GM19035 (cell line): Measurements from ENCODE around the gene KISS1R.
A peak's percentile ranks its signal among the peaks of the same experiment; 100 is the strongest.
"Not testable (repeated sequence)": the region's sequence is repeated elsewhere in the genome, so short reads cannot be mapped to it uniquely, and the experiment has no call there.

Experiments
- ATAC-seq: cut with Tn5 transposase; IDR thresholded peaks from one replicate; pipeline ENCODE4 v1.9.1; 2021; ENCODE audit not compliant: unreplicated experiment

KISS1R gene

GRCh38 chr19:952049-952679 is 35.0 kb downstream of the KISS1R start:
- ATAC-seq = no peak

- ATAC-seq = no peak
These were observed 35.7 kb downstream of the KISS1R start for GRCh38 chr19:952680-953444.

GRCh38 chr19:953445-954271 is 36.5 kb downstream of the KISS1R start:
- no peak for ATAC-seq

GRCh38 chr19:954272-954671 is 37.1 kb downstream of the KISS1R start:
- no peak for ATAC-seq

- ATAC-seq = peak; percentile 53
These were observed 37.8 kb downstream of the KISS1R start for GRCh38 chr19:954672-955494.

GRCh38 chr19:955803-956765 is 39.0 kb downstream of the KISS1R start:
- ATAC-seq = no peak

- no peak for ATAC-seq
These were observed 39.8 kb downstream of the KISS1R start for GRCh38 chr19:956766-957440.

- ATAC-seq = not testable (repeated sequence)
These were observed 40.4 kb downstream of the KISS1R start for GRCh38 chr19:957578-957977.

- ATAC-seq = no peak
These were observed 42.1 kb downstream of the KISS1R start for GRCh38 chr19:958967-959855.

GRCh38 chr19:960020-960419 is 42.9 kb downstream of the KISS1R start:
- no peak for ATAC-seq

- ATAC-seq = no peak
These were observed 43.4 kb downstream of the KISS1R start for GRCh38 chr19:960601-960938.

GRCh38 chr19:961866-962620 is 44.9 kb downstream of the KISS1R start:
- no peak for ATAC-seq

- ATAC-seq = no peak
These were observed 45.7 kb downstream of the KISS1R start for GRCh38 chr19:962683-963400.

GRCh38 chr19:963486-963951 is 46.4 kb downstream of the KISS1R start:
- ATAC-seq = no peak

GRCh38 chr19:964116-964520 is 47.0 kb downstream of the KISS1R start:
- no peak for ATAC-seq

- ATAC-seq = no peak
These were observed 47.9 kb downstream of the KISS1R start for GRCh38 chr19:964761-965694.
